Adipocyte (in vitro differentiated cells): ENCODE data around the gene COL4A1.

Source experiments
- DNase-seq: peaks from one replicate; pipeline ENCODE4 v3.0.0-alpha.2; 2015; ENCODE audit warnings: low read depth
- H3K27me3 ChIP-seq: replicated peaks from 2 replicates; pipeline ENCODE4 v1.7.0; 2013; ENCODE audit warnings: mild to moderate bottlenecking, low read length, moderate library complexity; ENCODE audit not compliant: control insufficient read depth, insufficient read depth
- H3K36me3 ChIP-seq: 2 replicates; pipeline ENCODE4 v1.7.0; 2013; ENCODE audit warnings: low read length, mild to moderate bottlenecking, moderate library complexity; ENCODE audit not compliant: control insufficient read depth, insufficient read depth, severe bottlenecking
- H3K4me1 ChIP-seq: 2 replicates; pipeline ENCODE4 v1.7.0; 2013; ENCODE audit warnings: mild to moderate bottlenecking, low read length, moderate library complexity; ENCODE audit not compliant: control insufficient read depth, insufficient read depth
- H3K4me3 ChIP-seq: 2 replicates; pipeline ENCODE4 v1.7.0; 2013; ENCODE audit warnings: mild to moderate bottlenecking, low read length, moderate library complexity
- H3K9ac ChIP-seq: 2 replicates; pipeline ENCODE4 v1.7.0; 2013; ENCODE audit warnings: mild to moderate bottlenecking, low read length, moderate library complexity
- H3K9me3 ChIP-seq: 2 replicates; pipeline ENCODE4 v1.7.0; 2013; ENCODE audit warnings: mild to moderate bottlenecking, low read length, moderate library complexity; ENCODE audit not compliant: control insufficient read depth

The COL4A1 gene

DNA sequence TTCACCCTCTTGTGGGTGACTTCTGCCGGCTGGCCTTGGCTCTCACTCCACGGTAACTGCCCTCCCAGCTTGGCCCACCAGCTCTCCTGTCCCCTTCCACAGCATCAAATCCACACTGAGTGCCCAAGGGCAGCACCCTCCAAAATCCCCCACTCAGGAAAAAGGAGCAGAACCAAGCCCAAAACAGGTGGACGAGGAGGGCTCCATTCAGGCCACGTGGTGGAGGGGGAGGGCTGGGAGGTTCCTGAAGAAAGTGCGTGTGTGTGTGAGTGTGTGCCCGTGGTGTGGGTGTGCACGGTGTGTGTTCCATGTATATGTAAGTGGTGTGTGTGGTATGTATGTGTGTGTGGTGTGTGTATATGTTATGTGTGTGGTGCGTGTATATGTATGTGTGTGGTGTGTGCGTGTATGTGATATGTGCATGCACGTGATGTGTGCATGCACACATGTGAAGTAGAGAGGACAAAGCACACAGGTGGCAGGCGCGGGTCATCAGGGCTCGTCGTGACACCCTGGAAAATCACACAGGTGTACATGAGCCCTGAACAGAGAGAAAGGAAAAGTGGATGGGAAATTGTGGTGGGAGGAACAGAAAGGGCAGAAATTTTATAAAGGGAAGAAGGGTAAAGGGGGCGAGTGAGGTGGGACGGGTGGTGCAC lies 76.9 kb downstream of the COL4A1 start:
- H3K4me1 ChIP-seq, result peaks cover 52% of the 10 kb centered on the region
- H3K4me3 ChIP-seq, result no peak overlapping the region
- peaks cover 30% of the 10 kb centered on the region for H3K36me3 ChIP-seq
- H3K27me3 ChIP-seq, result no peaks in the 10 kb centered on the region
- no peak for DNase-seq
- no peaks in the 10 kb centered on the region for H3K9me3 ChIP-seq
- no peak overlapping the region for H3K9ac ChIP-seq

DNA sequence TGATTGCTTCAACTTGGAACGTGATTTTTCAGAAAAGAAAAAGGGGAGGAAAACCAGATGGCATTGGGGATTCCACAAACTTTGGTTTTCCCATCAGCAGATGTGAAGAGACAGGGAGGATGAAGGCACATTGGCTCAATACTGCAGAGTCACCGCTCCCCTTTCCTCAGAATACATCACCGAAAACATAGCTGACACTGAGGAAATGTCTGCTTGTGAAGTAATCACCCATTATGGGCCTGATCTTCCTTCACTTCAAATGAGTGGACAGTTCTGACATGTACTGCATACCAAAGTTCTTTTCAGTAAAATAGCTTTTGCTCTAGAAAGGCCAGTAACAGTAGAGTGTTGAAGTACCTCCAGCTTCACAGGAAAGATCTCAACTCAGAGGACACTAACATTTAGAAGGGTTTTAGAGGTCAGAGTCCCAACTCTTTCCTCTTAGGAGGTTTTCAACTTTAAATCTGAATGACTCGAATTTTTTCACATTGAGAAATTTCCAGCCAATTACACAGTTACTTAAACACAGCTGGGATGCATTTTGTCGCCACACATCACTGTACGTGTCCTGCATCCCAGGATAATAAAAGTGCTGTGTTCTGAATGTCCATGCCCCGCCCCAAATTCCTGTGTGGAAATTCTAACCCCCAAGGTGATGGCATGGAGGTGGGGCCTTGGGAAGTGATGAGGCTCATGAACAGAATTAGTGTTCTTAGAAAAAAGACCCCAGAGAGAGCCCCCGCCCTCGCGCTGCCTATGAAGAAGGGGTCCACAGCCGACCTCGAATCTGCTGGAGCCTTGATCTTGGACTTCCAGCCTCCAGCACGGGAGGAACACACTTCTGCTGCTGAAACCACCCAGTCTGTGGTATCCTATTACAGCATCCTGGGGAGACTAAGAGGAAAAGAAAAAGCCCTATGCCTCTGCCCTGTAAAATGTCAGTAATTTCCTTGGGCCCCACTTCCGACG lies 77.7 kb downstream of the COL4A1 start:
- peak; percentile 64 for DNase-seq
- Histone ChIP-seq H3K4me3 (no peak overlapping the region), H3K27me3 (no peaks in the 10 kb centered on the region), H3K9me3 (no peaks in the 10 kb centered on the region), H3K4me1 (peaks cover 52% of the 10 kb centered on the region), H3K9ac (no peak overlapping the region), H3K36me3 (peaks cover 34% of the 10 kb centered on the region)

DNA sequence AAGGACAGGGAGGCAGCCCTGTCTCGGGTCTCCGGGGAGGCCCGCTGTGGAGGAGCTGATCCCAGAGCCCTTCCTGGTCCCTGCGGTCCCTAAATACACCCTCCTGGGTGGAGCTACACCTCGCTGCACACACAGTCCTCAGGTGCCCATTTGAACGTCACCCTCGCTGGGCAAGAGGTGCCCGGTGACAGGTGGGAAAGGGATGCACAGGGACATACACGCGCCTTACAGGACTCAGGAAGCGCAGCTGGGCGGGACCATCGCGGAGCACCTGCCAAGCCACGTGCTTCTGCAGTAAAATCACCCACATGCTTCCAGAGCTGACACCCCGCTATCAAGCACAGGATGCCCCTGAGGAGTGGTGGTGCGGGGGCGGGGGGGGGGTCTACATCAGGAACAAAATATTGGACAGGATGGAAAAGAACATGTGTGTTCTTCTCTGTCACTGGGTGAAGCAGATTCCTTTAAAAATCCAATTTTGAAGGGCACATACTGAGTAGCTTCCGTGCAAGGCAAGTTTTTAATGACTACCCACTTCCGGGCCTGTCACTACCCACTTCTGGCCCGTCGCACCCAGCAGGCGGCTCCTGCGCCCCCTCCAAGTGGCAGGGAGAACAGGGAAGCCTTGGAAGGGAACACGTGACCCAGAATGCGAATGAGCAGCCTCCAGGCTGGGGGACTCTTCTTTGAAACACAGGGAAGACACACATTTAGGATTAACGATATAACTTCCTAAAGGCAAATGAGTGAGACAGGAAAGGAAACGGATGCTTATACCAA lies 78.9 kb downstream of the COL4A1 start:
- no peak for DNase-seq
- Histone ChIP-seq H3K4me3 (no peak overlapping the region), H3K9ac (no peak overlapping the region), H3K9me3 (no peaks in the 10 kb centered on the region), H3K36me3 (peaks cover 35% of the 10 kb centered on the region), H3K27me3 (no peaks in the 10 kb centered on the region), H3K4me1 (peaks cover 41% of the 10 kb centered on the region)

DNA sequence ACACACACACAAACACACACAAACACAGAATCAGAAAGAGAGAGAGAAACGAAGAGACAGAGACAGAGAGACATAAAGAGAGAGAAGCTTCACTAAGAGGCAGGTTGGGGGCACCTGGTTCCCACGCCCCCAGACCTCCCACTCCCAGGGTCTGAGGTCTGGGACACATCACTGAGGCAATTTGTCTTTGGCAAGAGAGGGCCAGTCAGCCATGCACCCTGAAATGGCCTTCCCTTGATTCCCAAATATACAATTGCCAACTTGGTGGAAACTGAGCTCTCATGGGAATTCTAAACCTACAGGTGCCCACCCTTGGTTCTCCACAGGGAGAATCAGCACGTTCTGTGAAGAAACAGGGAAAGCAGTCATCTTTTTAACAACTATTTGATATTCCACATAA lies 79.5 kb downstream of the COL4A1 start:
- Histone ChIP-seq H3K36me3 (peaks cover 35% of the 10 kb centered on the region), H3K4me1 (peaks cover 35% of the 10 kb centered on the region), H3K9ac (no peak overlapping the region), H3K9me3 (no peaks in the 10 kb centered on the region), H3K27me3 (no peaks in the 10 kb centered on the region), H3K4me3 (no peak overlapping the region)
- DNase-seq, result no peak

DNA sequence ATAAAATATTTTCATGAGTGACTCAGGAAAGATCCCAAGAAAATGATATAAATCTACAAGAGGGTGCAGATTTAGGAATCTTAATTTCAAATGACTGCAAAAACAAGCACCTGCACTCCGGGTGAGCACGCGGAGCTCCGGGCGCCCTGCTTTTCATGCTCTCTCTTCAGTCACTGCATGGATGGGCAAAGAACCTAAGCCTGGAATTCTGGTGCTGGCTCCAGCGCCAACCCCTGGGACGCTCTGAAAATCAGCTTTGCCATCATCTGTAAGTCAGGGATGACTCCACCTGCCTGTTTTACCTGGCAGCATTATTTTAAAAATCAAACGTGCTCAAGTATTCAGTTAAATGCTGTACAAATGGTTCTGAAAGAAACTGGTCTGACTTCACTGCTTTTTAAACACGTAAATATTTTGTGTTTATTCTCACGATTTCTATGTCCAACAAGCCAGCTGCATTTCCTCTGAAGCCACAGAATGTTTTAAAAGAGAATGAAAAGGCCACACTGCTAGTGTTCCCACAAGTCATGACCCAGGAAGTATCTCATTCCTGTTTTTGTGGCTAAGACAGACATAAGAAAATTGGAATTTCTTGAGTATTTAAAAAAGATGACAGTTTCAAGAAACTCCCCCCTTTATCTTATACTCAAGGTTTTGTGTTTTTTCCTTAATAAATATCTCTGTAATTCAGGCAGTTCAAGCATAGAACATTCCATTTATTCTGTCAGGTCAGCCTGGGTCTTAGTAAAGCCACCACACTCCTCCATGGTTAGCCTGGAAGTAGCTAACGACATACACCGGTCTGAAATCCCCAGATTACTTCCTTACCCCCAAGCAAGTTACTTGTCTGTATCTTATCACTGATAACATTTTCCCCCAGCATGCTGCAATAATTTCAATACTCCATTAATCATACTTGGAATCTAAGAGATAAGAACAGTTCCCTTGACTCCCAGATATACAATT lies 81.1 kb downstream of the COL4A1 start:
- Histone ChIP-seq H3K4me1 (peaks cover 39% of the 10 kb centered on the region), H3K27me3 (no peaks in the 10 kb centered on the region), H3K9ac (peak overlapping the region; percentile 41), H3K4me3 (no peak overlapping the region), H3K36me3 (peaks cover 31% of the 10 kb centered on the region), H3K9me3 (no peaks in the 10 kb centered on the region)
- DNase-seq, result no peak

DNA sequence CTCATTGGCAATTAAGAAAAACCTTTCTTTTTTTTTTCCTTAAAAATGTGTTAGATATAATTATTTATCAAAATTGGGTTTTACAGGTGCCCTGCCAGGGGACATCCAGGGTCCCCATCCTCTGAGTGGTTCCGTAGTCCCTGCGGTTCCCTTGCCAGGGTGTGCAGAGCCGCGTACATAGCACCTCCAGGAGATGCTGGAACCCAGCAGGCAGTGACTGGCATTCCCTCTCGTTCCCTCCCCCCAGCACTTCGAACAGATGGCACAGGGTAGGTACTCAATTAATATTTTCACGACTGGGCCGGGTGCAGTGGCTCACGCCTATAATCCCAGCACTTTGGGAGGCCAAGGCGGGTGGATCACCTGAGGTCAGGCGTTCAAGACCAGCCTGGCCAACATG lies 82.0 kb downstream of the COL4A1 start:
- DNase-seq, result no peak
- no peaks in the 10 kb centered on the region for H3K27me3 ChIP-seq
- H3K36me3 ChIP-seq, result peaks cover 23% of the 10 kb centered on the region
- peaks cover 42% of the 10 kb centered on the region for H3K4me1 ChIP-seq
- no peaks in the 10 kb centered on the region for H3K9me3 ChIP-seq
- H3K9ac ChIP-seq, result no peak overlapping the region
- H3K4me3 ChIP-seq, result no peak overlapping the region

DNA sequence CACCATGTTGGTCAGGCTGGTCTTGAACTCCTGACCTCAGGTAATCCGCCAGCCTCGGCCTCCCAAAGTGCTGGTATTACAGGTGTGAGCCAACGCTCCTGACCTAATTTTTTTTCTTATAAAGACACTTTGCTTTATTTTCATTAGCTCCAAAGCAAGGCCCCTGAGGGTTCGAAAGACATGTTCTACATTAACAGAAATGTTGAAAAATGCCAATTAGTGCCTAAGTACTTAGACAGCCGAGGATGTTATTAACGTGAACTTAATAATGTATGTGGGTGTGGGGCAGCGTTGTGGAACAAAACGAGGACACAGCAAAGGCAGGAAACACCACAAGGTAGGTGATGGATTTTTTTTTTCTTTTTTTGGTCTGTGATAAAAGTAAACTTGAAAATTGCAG lies 82.4 kb downstream of the COL4A1 start:
- H3K36me3 ChIP-seq, result peaks cover 18% of the 10 kb centered on the region
- H3K9ac ChIP-seq, result no peak overlapping the region
- H3K9me3 ChIP-seq, result no peaks in the 10 kb centered on the region

DNA sequence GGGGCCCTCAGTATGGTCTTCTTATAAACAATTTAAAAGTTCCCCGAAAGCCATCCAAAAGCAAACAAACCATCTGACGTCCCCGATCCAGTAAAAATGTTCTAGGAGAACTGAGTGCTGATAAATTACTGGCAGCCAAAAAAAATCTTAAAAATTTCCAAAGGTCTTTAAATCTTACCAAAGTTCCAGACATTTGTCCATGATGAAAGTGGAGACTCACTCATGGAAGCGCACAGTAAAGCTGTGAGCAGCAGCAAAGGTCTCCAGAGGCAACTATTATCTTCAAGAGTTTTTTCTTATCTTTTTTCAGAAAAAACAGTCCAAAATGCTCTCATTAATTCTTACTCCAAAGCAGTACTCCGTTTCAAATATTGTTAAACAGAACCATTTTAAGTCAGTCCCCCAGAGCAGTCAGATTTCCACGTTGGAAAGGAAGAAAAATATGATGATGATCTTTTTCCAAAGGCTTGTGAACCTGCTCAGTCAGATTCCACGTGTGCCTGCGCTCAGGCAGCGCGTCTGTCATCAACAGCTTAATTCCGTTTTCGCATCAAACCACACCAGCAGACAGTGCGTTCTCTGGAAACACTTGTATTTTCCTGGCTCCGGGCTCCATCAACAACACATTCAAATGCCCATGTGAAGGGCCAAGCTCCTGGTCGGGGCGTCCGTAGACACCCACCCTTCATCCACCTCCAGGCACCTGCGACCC lies 85.4 kb downstream of the COL4A1 start:
- Histone ChIP-seq H3K9ac (peak overlapping the region; percentile 81), H3K9me3 (no peaks in the 10 kb centered on the region), H3K36me3 (peaks cover 26% of the 10 kb centered on the region), H3K27me3 (no peaks in the 10 kb centered on the region), H3K4me3 (peak overlapping the region; percentile 42), H3K4me1 (peaks cover 42% of the 10 kb centered on the region)
- no peak for DNase-seq

More for the DNA sequence above, 82.4 kb downstream of the COL4A1 start:
- no peak for DNase-seq
- no peaks in the 10 kb centered on the region for H3K27me3 ChIP-seq
- peaks cover 40% of the 10 kb centered on the region for H3K4me1 ChIP-seq
- no peak overlapping the region for H3K4me3 ChIP-seq

DNA sequence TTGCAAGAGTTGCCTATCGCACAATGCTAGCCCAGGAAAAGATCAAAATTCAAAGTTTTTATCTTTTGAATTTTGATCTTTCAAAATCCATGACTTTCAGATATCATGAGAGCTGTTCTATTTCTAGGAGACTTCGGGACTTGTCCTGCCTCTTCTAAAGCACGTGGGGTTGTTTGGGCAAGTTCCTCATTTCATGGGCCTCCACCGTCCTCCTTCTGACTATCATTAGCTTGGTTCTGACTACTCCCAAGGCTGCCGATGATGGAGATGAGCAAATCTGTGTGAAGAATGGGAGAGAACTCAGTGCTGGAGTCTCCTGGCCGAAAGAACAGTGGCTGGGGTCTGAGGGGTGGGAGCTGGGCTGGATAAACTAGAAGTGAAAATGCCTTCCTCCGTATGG lies 86.5 kb downstream of the COL4A1 start:
- Histone ChIP-seq H3K27me3 (no peaks in the 10 kb centered on the region), H3K36me3 (peaks cover 26% of the 10 kb centered on the region), H3K4me3 (no peak overlapping the region), H3K9ac (no peak overlapping the region), H3K4me1 (peaks cover 42% of the 10 kb centered on the region), H3K9me3 (no peaks in the 10 kb centered on the region)
- no peak for DNase-seq
